ENCODE data around the gene MROH7. TPM values are rescaled to one million over a fixed set of nuclear protein-coding genes. Genes with fewer than 3 reads are reported as not detected.
A peak's percentile ranks its signal among the peaks of the same experiment; 100 is the strongest.

Gene MROH7
- total and polyA plus RNA-seq, 9 of the 15 experiments (the other 6 are each of a cell fraction or from before 2014, with no cell fraction given) = not detected

DNA sequence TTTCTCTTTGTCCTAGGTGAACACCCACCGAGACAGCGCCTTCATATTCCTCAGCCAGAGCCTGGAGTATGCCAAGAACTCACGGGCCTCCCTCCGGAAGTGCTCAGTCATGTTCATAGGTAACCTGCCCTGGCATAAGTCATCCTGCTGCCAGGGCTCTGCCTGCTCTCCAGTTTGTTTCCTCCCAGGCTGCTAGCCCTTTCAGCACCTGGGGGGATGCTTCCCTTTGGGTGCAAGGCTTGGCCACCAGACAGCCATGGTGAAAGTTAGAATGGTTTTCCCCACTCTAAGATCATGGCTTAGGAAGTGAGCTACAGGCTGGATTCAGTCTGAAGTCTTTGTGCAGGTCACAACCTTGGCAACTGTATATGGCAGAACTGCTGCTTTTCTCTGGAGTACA is 64.8 kb downstream of the MROH7 start:
- no peak for ATAC-seq
- intact Hi-C loops (cut with micrococcal nuclease) = no loop called here
- no peak for FAIRE-seq
- Histone ChIP-seq H3K4me2 (ENCODE audit: insufficient read depth, low read length) (no peak overlapping the region), H3K4me1 (replicated peaks in 1 of 2; ENCODE audit: control insufficient read depth in 2 of 2, insufficient read depth in 2 of 2, low read length in 2 of 2) (no peaks in the 10 kb centered on the region), H3K27me3 (ENCODE audit: control insufficient read depth in 2 of 2, insufficient read depth in 2 of 2, low read length in 2 of 2) (peaks cover 31 to 64% of the 10 kb centered on the region in 2 experiments), H3K9me3 (replicated peaks; ENCODE audit: control insufficient read depth, insufficient read depth, low read depth, low read length) (no peaks in the 10 kb centered on the region), H3K36me3 (ENCODE audit: control insufficient read depth, insufficient read depth, low read length) (no peaks in the 10 kb centered on the region), H3K79me2 (ENCODE audit: control insufficient read depth, insufficient read depth, low read length) (no peaks in the 10 kb centered on the region), H3K4me3 (no peak overlapping the region), H3K9me1 (ENCODE audit: control insufficient read depth, insufficient read depth, low read length) (no peaks in the 10 kb centered on the region), H4K20me1 (replicated peaks; ENCODE audit: control insufficient read depth, insufficient read depth, low read length) (peaks cover 19% of the 10 kb centered on the region), H2AFZ (ENCODE audit: low read depth, low read length) (no peak overlapping the region), H3K9ac (ENCODE audit: insufficient read depth in 1 of 2, low read depth in 2 of 2, low read length in 2 of 2) (no peak overlapping the region), H3K27ac (ENCODE audit: extremely low read depth, low read depth, low read length) (no peak overlapping the region)
- CTCF ChIA-PET (ENCODE audit: low intra/inter-chr PET ratio) = no interaction called here
- in situ Hi-C loops (cut with MboI) = no loop called here
- BruUV-seq (replicated peaks) = no TSS peak
- TF ChIP-seq JUN (IDR thresholded peaks at IDR 0.05; ENCODE audit: borderline replicate concordance, low read depth, low read length) (no peak), JUN (CRISPR knock-in tag; IDR thresholded peaks at IDR 0.05; ENCODE audit: borderline replicate concordance) (no peak)
- TF ChIP-seq, protein P1, sequence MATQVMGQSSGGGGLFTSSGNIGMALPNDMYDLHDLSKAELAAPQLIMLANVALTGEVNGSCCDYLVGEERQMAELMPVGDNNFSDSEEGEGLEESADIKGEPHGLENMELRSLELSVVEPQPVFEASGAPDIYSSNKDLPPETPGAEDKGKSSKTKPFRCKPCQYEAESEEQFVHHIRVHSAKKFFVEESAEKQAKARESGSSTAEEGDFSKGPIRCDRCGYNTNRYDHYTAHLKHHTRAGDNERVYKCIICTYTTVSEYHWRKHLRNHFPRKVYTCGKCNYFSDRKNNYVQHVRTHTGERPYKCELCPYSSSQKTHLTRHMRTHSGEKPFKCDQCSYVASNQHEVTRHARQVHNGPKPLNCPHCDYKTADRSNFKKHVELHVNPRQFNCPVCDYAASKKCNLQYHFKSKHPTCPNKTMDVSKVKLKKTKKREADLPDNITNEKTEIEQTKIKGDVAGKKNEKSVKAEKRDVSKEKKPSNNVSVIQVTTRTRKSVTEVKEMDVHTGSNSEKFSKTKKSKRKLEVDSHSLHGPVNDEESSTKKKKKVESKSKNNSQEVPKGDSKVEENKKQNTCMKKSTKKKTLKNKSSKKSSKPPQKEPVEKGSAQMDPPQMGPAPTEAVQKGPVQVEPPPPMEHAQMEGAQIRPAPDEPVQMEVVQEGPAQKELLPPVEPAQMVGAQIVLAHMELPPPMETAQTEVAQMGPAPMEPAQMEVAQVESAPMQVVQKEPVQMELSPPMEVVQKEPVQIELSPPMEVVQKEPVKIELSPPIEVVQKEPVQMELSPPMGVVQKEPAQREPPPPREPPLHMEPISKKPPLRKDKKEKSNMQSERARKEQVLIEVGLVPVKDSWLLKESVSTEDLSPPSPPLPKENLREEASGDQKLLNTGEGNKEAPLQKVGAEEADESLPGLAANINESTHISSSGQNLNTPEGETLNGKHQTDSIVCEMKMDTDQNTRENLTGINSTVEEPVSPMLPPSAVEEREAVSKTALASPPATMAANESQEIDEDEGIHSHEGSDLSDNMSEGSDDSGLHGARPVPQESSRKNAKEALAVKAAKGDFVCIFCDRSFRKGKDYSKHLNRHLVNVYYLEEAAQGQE (IDR thresholded peaks at IDR 0.05; ENCODE audit: borderline replicate concordance) = peak; percentile 14; the same call in 1 of the 2 replicates
- TF ChIP-seq, protein P1 (CRISPR knock-in tag; IDR thresholded peaks at IDR 0.05; ENCODE audit: low read depth) = no peak
- 0% methylated on average over 4 of the region's 4 CpGs for WGBS (ENCODE audit: insufficient coverage, low coverage, missing lambda C conversion rate)
- POLR2A ChIA-PET = interaction anchor here (0.5 to 1.2 kb wide), 3 partner anchors 9 to 602 kb away, joined by 3 read pairs; partner anchors contain the start of gene TTC4
- DNase-seq (ENCODE audit: extremely low read depth in 1 of 4, low spot score in 3 of 4) = no peak
